Endodermal cell (in vitro differentiated cells): ENCODE data around the gene IL10RA. TPM values are rescaled to one million over a fixed set of nuclear protein-coding genes. Genes with fewer than 3 reads are reported as not detected.

ENCODE experiments used
- DNase-seq: peaks from one replicate; pipeline ENCODE4 v3.0.0-alpha.2; 2017
- H3K27ac ChIP-seq: 2 replicates; pipeline ENCODE4 v1.5.1; 2013; ENCODE audit warnings: mild to moderate bottlenecking, low read depth, low read length, moderate library complexity
- H3K27me3 ChIP-seq: 2 replicates; pipeline ENCODE4 v1.6.1; 2013; ENCODE audit warnings: mild to moderate bottlenecking, low read length, moderate library complexity; ENCODE audit not compliant: insufficient read depth, control insufficient read depth, poor library complexity, severe bottlenecking
- H3K36me3 ChIP-seq: 2 replicates; pipeline ENCODE4 v1.7.0; 2013; ENCODE audit warnings: mild to moderate bottlenecking, low read length, moderate library complexity; ENCODE audit not compliant: control insufficient read depth, insufficient read depth
- H3K4me1 ChIP-seq: one replicate; pipeline ENCODE4 v1.7.0; 2013; ENCODE audit warnings: low read length; ENCODE audit not compliant: control insufficient read depth, insufficient read depth
- H3K4me3 ChIP-seq: 2 replicates; pipeline ENCODE4 v1.5.1; 2013; ENCODE audit warnings: mild to moderate bottlenecking, low read length, moderate library complexity
- H3K9ac ChIP-seq: 2 replicates; pipeline ENCODE4 v1.6.1; 2013; ENCODE audit warnings: mild to moderate bottlenecking, low read length, moderate library complexity; ENCODE audit not compliant: poor library complexity, severe bottlenecking; ENCODE audit errors: extremely low read depth
- H3K9me3 ChIP-seq: 2 replicates; pipeline ENCODE4 v1.6.1; 2013; ENCODE audit warnings: mild to moderate bottlenecking, low read length, moderate library complexity; ENCODE audit not compliant: control insufficient read depth
- H3K27ac Mint-ChIP-seq: 2 replicates; pipeline ENCODE4 v1.8.0; 2020; ENCODE audit warnings: mixed read lengths
- H3K27me3 Mint-ChIP-seq: 2 replicates; pipeline ENCODE4 v1.8.0; 2021; ENCODE audit warnings: mild to moderate bottlenecking, mixed read lengths; ENCODE audit not compliant: insufficient read depth
- H3K36me3 Mint-ChIP-seq: 2 replicates; pipeline ENCODE4 v1.8.0; 2020; ENCODE audit warnings: low read depth, mixed read lengths
- H3K4me1 Mint-ChIP-seq: 2 replicates; pipeline ENCODE4 v1.8.0; 2020; ENCODE audit warnings: mixed read lengths
- H3K4me3 Mint-ChIP-seq: 2 replicates; pipeline ENCODE4 v1.8.0; 2020; ENCODE audit warnings: mild to moderate bottlenecking, moderate library complexity, mixed read lengths
- H3K9me3 Mint-ChIP-seq: 2 replicates; pipeline ENCODE4 v1.8.0; 2020; ENCODE audit warnings: mild to moderate bottlenecking, mixed read lengths
- CTCF ChIP-seq: fragments of 200-600 bp; sonication (generic); conservative IDR thresholded peaks from 2 replicates; pipeline ENCODE4 v1.5.0; 2021; ENCODE audit warnings: antibody characterized with exemption, mild to moderate bottlenecking
- WGBS, 2 experiments: methylation state at CpG; one replicate each; pipeline versions ENCODE4 v1.1.5 to v1.1.7; 2013; ENCODE audit warnings: missing lambda C conversion rate in 2 of 2, mixed read lengths in 1 of 2; ENCODE audit not compliant: insufficient coverage in 1 of 2, insufficient read length in 1 of 2; 5-methylcytosine and 5-hydroxymethylcytosine counted together
- total RNA-seq, 2 donors: library from RNA; stranded (reverse); fragmentation: NEBNext Ultra II Directional in 1 of 2; extraction: Animal tissue kit (Norgen Biotek cat#: 25700) in 1 of 2; gene quantifications; 2 replicates in 1 of 2; 3 replicates in 1 of 2; pipeline ENCODE4 v1.2.1, GENCODE V29; 2021

IL10RA gene
- total RNA-seq, 2 donors from 2014 or later = 0.46 to 0.51 TPM

GRCh38 chr11:117980720-117981119 is 5.5 kb upstream of the IL10RA start:
- Histone ChIP-seq H3K36me3 (no peaks in the 10 kb centered on the region), H3K27ac (no peak overlapping the region), H3K27me3 (peaks cover 22% of the 10 kb centered on the region), H3K4me1 (peaks cover 4% of the 10 kb centered on the region), H3K4me3 (no peak overlapping the region), H3K9me3 (no peaks in the 10 kb centered on the region), H3K9ac (no peak overlapping the region)
- 93% methylated on average over 3 of the region's 3 CpGs; no CpG with 5 or more reads in 1 of the 2 experiments for WGBS, 2 experiments
- DNase-seq = peak; percentile 33
- H3K36me3 Mint-ChIP-seq = no peaks in the 10 kb centered on the region
- H3K27me3 Mint-ChIP-seq = peaks cover 61% of the 10 kb centered on the region
- TF ChIP-seq CTCF = no peak
- H3K4me1 Mint-ChIP-seq = peaks cover 10% of the 10 kb centered on the region
- H3K27ac Mint-ChIP-seq = no peak overlapping the region
- H3K9me3 Mint-ChIP-seq = peaks cover 9% of the 10 kb centered on the region
- H3K4me3 Mint-ChIP-seq = no peak overlapping the region

GRCh38 chr11:117983163-117983475 is 3.1 kb upstream of the IL10RA start:
- TF ChIP-seq CTCF = no peak
- Histone ChIP-seq H3K27me3 (peaks cover 42% of the 10 kb centered on the region), H3K9ac (no peak overlapping the region), H3K9me3 (no peaks in the 10 kb centered on the region), H3K4me1 (peaks cover 7% of the 10 kb centered on the region), H3K27ac (no peak overlapping the region), H3K4me3 (no peak overlapping the region), H3K36me3 (no peaks in the 10 kb centered on the region)
- peaks cover 4% of the 10 kb centered on the region for H3K9me3 Mint-ChIP-seq
- no peak overlapping the region for H3K27ac Mint-ChIP-seq
- DNase-seq = no peak
- peaks cover 10% of the 10 kb centered on the region for H3K4me1 Mint-ChIP-seq
- peaks cover 76% of the 10 kb centered on the region for H3K27me3 Mint-ChIP-seq
- H3K4me3 Mint-ChIP-seq = no peak overlapping the region
- no peaks in the 10 kb centered on the region for H3K36me3 Mint-ChIP-seq
- WGBS, 2 experiments = 94 to 97% methylated on average over 2 of the region's 3 CpGs

- Histone ChIP-seq H3K27ac (no peak overlapping the region), H3K36me3 (no peaks in the 10 kb centered on the region), H3K4me3 (no peak overlapping the region), H3K9ac (no peak overlapping the region), H3K27me3 (peaks cover 50% of the 10 kb centered on the region), H3K9me3 (no peaks in the 10 kb centered on the region), H3K4me1 (peaks cover 7% of the 10 kb centered on the region)
- Mint-ChIP-seq H3K4me1 (peaks cover 6% of the 10 kb centered on the region), H3K36me3 (no peaks in the 10 kb centered on the region), H3K27me3 (peaks cover 86% of the 10 kb centered on the region), H3K4me3 (no peak overlapping the region), H3K27ac (no peak overlapping the region), H3K9me3 (peaks cover under 1% of the 10 kb centered on the region)
- TF ChIP-seq CTCF = no peak
- 83 to 91% methylated on average over 4 of the region's 4 CpGs for WGBS, 2 experiments
- DNase-seq = peak; percentile 26
Measured at GRCh38 chr11:117984476-117984875, 1.7 kb upstream of the IL10RA start.
